D721Med (cell line): ENCODE data around the gene ADCY6.

Experiments
- DNase-seq: peaks from one replicate; pipeline ENCODE4 v3.0.0; 2011; ENCODE audit warnings: low spot score; ENCODE audit not compliant: insufficient read length
- FAIRE-seq: peaks from 2 replicates; lab custom pipeline; 2011; peaks lifted over from hg19 to GRCh38; lab: Jason Lieb, UNC
- TF ChIP-seq, protein P1 (sequence below): IDR thresholded peaks from 2 replicates; pipeline ENCODE4 v1.5.1; 2012; ENCODE audit warnings: mild to moderate bottlenecking, control low read depth; ENCODE audit not compliant: insufficient read depth; ENCODE audit errors: missing control alignments

ADCY6 gene

DNA sequence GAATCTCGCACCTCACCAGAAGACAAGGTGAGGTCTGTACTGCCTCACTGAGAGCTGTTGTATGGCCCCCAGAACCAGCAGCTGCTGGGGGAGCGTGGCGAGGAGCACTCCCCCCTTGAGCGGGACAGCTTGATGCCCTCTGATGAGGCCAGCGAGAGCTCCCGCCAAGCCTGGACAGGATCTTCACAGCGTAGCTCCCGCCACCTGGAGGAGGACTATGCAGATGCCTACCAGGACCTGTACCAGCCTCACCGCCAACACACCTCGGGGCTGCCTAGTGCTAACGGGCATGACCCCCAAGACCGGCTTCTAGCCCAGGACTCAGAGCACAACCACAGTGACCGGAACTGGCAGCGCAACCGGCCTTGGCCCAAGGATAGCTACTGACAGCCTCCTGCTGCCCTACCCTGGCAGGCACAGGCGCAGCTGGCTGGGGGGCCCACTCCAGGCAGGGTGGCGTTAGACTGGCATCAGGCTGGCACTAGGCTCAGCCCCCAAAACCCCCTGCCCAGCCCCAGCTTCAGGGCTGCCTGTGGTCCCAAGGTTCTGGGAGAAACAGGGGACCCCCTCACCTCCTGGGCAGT is 38.7 kb upstream of the ADCY6 start:
- TF ChIP-seq, protein P1, sequence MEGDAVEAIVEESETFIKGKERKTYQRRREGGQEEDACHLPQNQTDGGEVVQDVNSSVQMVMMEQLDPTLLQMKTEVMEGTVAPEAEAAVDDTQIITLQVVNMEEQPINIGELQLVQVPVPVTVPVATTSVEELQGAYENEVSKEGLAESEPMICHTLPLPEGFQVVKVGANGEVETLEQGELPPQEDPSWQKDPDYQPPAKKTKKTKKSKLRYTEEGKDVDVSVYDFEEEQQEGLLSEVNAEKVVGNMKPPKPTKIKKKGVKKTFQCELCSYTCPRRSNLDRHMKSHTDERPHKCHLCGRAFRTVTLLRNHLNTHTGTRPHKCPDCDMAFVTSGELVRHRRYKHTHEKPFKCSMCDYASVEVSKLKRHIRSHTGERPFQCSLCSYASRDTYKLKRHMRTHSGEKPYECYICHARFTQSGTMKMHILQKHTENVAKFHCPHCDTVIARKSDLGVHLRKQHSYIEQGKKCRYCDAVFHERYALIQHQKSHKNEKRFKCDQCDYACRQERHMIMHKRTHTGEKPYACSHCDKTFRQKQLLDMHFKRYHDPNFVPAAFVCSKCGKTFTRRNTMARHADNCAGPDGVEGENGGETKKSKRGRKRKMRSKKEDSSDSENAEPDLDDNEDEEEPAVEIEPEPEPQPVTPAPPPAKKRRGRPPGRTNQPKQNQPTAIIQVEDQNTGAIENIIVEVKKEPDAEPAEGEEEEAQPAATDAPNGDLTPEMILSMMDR = no peak
- FAIRE-seq (no peak), DNase-seq (no peak)

DNA sequence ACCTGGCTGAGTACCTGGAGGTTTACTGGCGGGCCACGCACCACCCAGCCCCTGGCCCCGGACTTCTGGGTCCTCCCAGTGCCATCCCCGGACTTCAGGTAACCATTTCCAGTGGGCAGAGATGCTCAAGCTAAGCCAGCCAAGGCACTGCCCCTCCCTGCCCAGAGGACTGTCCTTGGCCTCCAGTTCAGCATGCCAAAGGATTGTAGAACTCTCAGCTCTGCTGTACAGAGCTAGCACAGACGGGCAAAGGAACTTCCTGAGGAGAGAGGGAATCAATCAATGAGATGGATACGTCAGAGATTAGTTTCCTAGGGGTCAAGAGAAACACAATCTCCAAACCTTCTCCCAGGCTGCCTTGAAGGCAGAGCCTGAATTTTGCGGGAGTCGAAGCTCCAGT is 38.1 kb upstream of the ADCY6 start:
- TF ChIP-seq, protein P1 = no peak
- FAIRE-seq = no peak
- no peak for DNase-seq

DNA sequence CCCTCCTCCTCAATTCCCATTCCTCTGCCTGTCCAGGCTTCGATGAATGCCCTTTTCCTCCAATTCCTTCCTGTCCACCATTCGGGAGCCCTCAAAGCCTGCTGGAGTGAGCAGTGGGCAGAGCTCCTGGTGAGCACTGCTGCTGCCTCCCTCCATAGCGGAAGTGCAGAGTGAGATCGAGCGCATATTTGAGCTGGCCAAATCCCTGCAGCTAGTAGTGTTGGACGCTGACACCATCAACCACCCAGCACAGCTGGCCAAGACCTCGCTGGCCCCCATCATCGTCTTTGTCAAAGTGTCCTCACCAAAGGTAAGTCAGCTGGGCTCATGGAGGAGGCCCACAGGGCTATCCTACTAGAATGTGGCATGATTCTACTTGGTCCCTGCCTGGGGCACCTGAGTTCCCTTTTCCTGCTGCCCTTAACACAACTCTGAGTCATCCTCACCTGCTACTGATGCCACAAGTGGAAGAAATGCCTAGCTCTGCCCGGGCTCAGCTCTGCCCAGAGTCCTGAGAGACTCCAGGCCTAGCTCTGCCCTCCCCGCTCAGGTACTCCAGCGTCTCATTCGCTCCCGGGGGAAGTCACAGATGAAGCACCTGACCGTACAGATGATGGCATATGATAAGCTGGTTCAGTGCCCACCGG is 37.4 kb upstream of the ADCY6 start:
- no peak for DNase-seq
- FAIRE-seq = no peak
- TF ChIP-seq, protein P1 = no peak

DNA sequence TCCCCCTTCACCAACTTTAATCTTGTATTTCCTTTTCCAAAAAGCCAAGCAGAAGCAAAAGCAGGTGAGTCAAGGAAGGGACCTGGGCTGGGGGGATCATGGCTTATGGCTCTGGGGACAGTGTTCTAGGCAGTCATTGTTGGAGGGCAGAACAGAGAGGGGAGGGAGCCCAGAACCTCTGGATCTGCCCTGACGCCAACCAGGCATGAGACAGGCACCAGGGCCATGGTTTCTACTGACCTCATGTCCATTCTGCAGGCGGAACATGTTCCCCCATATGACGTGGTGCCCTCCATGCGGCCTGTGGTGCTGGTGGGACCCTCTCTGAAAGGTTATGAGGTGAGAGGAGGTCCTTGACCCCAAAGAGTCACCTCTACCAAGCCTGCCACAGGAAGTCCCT is 36.0 kb upstream of the ADCY6 start:
- TF ChIP-seq, protein P1 = no peak
- FAIRE-seq (no peak), DNase-seq (no peak)

DNA sequence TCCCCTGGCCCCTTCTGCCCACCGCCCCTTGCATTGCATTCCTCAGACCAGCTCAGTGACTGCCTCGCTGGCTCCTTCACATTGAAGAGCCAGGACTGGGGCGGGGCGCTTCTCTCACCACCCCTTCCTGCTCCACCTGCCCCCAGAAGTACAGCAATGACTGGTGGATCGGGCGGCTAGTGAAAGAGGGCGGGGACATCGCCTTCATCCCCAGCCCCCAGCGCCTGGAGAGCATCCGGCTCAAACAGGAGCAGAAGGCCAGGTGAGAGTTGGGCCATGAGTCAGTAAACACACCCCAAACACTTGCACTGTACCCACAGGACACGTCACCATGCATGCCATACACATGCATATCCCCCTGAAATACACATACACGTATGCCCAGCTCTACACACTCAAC is 35.2 kb upstream of the ADCY6 start:
- no peak for DNase-seq
- no peak for FAIRE-seq
- TF ChIP-seq, protein P1 = no peak

DNA sequence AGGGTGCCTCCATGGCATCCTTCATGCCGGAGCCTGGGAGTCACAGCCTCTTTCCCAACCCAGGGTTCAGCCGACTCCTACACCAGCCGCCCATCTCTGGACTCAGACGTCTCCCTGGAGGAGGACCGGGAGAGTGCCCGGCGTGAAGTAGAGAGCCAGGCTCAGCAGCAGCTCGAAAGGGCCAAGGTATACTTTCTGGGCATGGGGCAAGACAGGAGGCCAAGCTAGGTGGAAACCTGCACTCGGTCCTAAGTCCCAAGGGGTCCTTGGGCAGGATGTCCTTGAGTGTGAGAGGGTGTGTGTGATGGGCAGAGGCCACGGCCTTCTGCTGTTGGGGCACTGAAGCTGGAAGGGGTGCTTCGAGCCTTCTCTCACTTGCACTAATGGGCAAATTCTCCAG is 34.4 kb upstream of the ADCY6 start:
- FAIRE-seq = no peak
- TF ChIP-seq, protein P1 = no peak
- DNase-seq = no peak

DNA sequence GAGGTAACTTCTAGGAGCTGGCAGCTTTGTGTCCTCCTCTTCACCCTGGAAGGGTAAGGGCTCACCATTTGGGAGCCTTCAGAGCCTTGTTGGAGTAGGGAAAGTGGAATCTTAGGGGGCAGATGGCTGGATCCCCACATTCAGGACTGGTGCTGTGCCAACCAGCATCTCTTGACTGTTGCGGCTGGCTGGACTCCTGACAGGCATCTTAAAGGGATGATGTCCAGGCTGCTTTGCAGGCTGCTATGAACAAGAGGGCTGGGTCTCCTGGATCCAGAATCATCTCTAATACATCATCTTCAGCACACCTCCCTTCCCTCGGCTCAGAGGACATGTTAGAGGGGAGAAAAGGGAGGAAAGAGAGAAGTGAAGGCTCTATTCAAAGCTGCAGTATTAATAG is 33.8 kb upstream of the ADCY6 start:
- FAIRE-seq (no peak), DNase-seq (no peak)
- TF ChIP-seq, protein P1 = no peak
